Activated CD4-positive, alpha-beta T cell treated with anti-CD3 and anti-CD28 coated beads, Interleukin-2, amount 50 U/mL, for 16 hours (primary cell): Measurements from ENCODE around the gene RAD51B.

Source experiments
- DNase-seq: peaks from one replicate; pipeline ENCODE4 v3.0.0-alpha.2; 2020

Gene RAD51B

DNA sequence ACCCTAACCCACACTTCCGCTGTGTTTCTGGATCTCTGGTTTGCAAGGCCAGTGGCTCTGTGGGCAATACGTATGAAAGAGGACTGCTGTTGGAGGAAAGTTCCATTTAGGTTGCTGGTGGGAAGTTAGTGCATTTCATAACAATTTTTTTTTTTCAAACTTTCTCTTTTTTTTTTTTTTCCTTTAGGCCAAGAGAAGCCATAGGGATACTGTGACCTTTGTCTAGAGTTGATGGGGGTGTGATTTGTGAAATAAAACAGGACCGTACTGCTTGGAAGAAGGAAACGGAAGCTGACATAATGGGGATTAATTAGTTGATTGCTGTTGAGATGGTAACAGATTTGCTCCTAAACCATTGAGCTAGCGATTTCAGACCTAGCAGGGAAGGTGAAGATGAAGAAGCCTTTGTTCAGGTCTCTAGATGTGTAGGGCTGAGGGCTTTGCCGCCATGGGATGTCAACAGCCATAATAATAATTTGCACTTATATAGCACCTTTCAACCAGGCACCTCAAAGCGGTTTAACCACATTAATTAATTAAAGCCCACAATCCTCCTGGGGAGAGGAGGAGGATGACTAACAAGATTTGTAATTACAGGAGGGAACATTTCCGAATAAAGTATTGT, 658.0 kb downstream of the RAD51B start:
- DNase-seq: no peak

DNA sequence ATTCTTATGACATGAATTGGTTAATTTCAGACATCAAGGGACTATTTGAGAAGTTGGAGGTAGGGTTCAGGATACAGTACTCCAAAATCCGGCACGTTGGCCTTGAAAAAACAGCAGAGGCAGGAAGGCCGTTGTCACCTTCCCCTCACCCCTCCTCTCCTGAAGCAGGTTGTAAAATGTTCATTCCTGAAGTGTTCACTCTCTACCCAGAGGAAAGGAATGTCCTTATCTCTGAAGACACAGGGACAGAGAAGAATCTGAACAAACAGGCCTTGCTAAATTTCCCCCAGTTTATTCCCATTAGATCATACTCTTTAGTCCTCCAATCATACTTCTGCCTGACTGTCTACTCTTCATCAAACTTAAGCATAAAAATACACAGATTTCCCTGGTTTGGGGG, 659.7 kb downstream of the RAD51B start:
- no peak for DNase-seq

DNA sequence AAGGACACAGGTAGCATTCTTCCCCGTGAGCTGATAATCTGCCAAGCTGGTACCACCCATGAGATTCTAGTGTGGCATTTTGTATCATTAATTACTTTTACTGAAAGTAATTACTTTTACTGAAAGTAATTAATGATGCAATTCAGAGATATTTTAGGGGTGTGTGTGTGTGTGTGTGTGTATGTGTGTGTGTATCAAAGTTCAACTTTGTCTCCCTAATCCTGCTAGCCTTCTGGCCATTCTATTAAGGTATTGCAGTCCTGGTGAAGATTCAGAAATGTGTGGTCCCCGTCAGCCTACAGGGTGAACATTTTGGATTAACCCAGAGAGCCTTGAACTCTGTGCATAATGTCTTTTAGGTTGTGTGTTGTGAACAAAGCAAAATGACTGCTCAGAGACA, 662.4 kb downstream of the RAD51B start:
- no peak for DNase-seq

DNA sequence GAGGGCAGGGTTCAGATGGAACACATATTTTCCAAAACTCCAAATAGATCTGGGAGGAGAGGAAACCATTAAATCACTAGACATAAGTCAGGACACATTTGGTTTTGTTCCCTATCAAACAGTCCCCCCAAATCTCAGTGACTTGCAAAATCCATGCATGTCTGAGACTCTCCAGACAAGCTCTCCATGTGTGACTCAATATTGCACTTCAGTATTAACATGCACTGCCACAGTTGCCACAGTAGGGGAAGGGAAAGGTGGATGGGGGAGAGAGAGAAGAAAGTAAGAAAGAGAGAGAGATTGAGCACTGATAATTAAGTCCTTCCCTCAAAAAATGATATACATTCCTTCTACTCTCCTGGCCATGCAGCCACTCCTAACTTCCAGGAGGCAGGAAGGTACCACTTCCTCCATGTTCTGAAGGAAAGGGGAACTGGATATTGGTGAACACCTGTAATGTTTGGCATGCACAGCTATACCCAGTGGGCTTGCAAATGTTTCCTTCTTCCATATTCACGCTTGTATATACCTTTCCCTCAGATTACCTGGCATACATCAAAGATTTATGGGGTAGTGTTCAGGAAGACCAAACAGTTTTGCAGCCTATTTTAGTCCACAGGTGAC, 663.3 kb downstream of the RAD51B start:
- DNase-seq: no peak

DNA sequence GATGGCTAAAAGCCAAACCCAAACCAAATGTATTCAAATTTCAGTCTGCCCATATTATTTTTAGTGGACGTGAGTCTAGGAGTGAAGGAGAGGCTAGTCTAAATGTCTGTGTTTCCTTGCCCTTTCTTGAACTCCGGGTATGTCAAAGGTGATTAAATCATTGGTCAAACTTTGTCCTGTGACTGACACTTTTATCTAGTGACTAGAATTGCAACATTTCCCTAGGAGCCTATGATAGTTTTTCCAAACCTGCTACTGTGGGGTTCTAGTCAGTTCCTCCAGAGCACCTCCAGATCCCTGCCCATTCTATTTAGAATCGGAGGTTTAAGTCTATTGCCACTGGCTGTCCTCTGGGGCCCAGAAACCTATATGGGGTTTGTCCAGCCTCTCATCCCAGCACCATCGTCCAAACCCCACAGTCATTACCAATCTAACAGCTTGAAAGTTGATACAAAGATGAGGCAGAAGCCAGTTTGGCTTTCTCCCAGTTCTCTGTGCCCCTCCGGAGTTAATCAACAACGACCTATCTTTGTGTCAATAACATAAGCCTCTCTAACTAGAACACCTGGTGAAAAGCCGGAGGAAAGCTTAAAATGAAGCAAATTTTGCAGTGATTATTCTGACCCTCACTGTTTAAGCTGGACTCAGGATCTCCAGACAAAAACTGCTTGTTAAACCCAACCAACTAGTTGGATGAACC, 666.6 kb downstream of the RAD51B start:
- DNase-seq: no peak

DNA sequence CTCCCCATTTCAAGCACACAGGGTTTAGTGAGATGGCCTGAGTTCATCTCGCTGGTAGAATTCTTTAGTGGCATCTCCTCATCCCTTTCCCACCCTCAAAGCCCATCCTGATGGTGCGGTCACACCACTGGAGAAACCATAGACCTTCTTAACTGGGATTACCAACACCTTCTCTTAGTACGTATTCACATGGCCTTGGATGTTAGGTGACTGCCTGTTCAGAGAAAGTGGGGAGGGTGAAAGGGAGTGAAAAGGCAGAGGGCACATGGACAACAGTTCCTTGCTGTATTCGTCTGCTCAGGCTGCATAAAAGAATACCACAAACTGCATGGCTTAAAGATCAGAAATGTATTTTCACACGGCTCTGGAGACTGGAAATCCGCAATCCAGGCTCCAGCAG, 667.2 kb downstream of the RAD51B start:
- DNase-seq: no peak

DNA sequence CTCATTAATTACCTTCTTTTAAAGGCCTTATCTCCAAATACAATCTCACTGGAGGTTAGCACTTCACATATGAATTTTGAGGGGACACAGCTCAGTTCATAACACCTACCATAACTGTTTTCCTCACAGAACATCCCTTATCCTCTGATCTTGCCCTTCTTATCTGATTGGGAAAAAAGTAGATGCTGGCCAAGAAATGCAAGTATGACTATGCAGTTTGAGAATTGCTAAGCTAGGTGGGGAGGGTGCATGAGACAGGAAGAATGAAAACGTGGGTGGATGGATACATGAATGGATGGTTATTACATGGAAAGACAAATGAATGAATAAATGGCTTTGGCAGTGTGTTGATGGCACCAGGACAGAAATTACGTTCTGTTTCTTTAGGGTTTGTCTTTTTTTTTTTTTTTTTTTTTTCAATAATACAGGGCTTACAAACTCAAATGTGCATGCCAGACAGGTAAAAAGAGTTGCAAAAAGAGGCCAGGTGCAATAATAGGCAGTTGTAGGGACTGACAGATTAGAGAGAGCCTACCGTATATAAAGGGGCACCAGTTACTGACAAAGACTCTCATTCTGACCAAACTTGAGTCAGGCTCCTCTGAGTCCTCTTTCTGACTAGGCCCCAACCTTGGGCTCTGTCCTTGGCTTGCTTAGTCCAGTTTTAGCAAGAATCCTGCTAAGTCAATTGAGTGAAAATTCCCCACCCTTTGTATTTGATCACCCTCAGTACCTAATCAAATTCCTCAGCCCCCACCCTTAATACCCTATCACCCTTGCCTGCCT, 668.4 kb downstream of the RAD51B start:
- peak; percentile 24 for DNase-seq

DNA sequence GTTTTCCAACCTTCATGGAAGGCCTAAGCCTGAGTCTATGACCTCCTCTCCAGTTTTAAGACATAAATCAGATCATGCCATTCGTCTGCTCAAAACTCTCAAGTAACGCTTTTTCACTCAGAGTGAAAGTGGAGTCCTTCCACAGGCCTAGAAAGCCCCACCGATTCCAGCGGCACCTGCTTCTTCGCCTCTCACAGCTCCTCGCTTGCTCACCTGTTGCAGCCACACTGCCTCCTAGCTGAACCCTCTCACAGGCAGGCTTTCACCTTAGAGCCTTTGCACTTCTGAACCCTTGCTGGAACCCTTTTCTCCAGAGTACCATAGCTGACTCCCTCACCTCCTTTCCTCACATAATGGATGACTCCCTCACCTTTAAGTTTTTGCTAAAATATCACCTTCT, 672.2 kb downstream of the RAD51B start:
- no peak for DNase-seq

DNA sequence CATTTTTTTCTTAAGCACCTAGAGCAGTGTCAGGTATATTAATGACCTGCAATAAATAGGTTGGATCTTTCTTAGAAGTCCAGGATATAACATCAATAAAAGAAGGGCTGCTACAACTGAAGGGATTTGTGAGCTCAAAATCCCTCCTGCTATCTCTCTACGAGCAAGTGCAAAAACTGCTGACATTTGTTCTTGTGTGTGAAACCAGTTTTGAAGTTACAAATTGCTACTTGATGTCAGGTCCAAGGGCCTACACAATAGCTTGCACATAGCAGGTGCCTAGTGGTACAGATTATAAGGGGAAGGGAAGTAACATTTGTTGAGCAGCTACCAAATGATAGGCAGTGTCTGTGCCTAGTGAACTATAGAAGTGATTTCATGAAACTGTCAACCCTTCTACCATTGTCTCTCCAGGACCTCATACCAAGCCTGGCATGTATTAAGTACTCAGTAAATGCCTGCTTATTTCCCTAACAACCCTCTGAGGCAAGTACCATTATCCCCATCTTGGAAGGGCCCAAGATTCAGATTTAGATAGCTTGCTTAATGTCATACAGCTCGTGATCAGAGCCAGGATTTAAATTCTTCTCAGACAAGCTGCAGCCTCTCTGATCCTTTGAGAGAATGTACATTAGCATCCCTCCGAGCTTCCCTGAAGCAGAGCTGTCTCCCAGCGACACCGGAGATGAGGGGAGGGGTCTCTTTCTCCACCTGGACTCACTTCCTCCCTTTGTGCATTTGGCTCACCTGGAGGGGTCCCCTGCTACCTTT, 673.0 kb downstream of the RAD51B start:
- no peak for DNase-seq

DNA sequence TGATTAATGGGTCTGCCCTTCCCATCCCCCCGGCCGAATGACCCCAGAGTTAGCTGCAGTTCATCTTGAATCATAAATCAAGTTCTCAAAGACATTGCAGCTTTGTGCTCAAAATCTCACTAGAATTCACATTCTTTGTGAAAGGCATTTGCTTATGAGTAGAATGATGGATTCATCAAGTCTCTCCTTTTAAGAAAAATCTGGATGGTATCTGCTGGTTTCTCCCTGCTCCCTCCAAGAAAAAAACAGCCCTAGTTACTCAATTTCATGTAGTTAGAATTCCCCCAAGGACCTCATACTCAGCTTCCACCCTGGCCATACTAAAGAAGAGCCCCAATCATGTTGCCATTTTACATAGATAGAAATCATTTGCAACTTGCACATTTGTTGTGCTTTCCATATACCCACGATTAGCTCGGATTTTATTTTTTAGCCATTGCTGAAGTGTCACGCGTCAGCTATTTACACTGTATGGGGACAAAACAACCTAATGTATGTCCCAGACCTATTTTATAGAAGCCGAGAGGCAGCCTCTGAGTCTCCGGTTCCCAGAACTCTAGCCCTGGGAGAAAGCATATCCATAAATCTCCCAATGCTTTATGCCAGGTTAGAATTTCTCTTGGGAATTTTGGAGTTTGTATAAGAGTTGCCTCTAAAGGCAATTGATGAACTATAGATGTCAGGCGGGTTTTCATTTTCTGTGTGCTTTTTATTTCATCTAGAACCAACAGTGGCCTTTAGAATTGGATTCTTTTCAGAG, 673.8 kb downstream of the RAD51B start:
- no peak for DNase-seq

DNA sequence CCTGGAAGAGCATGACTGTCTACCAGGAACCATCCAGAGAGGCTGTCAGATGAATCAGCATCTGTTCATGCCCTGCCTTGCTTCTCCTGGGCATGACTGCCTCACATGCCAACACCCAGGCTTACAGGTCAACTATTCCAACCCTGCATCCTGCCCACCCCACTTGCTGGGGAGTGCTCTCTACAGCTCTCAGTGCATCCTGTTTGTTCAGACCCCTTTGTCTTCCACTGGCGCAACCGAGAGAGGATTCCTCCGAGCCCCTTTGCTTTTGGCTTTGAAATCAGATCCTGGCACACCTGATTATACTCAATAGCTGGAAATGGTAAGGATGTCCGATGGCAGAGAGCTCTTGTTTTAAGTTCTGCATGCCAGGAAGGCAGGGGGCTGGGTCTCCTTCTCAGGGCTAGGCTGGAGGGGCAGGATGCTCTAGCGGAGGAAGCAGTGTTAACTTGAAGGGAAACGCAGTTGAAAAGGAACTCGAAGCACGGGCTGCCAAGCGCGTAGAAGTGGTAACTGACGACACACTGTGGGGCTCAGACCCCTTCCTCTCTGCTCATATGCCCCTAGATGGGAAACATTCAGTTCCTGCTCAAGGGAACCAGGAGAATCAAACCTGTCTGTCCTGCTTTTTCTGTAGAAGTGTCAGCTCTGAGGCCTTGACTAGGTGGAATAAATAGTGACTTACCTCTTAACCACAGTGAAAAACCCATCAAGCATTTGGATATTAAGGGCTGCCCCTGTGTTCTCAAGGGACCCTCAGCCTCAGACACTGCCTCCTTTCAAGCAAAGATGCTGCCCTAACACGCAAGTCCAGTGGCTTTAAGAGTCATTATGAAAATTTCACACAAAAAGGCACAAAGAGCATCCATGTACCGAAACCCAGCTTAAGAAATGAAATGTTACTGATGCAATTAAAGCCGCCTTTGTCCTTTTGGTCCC, 675.8 kb downstream of the RAD51B start:
- no peak for DNase-seq

DNA sequence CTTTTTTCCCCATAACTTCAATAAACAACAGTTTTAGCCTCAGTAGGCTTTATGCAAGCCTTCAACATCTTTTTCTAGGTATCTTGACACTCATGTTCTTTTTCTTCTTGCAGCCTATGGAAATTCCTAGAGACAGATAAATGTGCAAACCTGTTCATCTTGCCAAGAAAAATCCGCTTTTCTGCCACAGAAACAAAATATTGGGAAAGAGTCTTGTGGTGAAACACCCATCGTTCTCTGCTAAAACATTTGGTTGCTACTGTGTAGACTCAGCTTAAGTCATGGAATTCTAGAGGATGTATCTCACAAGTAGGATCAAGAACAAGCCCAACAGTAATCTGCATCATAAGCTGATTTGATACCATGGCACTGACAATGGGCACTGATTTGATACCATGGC, 677.4 kb downstream of the RAD51B start:
- DNase-seq: no peak

DNA sequence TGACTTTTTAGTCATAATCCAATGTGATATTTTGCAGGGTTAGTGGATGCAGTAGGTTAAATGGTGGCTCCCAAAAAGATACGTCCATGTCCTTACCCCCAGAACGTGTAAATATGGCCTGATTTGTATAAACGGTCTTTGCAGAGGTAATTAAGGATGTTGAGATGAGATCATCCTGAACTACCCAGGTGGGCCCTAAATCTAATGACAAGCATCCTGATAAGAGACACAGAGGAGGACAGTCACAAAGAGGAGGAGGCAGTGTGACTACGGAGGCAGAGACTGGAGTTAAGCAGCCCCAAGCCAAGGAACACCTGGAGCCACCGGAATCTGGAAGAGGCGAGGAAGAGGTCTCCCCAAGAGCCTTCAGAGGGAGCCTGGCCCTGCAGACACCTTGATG, 679.9 kb downstream of the RAD51B start:
- no peak for DNase-seq

DNA sequence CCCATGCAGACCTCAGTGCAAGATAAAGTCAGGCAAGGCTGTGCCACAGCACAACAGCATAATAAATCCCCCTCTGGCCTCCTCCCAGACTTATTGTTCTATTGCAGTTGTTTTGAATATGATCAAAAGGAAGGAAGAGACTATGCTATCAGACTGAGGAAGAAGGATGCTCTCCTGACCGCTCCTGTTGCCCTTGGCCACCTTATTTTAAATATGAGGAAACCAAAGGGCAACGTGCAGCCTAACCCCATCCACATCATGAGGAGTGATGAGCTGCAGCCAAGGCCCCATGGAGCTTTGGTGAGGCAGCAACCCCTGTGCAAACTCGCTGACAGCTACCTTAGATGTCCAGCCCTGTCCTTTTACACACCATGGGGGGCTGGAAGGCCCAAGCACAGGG, 681.6 kb downstream of the RAD51B start:
- no peak for DNase-seq

DNA sequence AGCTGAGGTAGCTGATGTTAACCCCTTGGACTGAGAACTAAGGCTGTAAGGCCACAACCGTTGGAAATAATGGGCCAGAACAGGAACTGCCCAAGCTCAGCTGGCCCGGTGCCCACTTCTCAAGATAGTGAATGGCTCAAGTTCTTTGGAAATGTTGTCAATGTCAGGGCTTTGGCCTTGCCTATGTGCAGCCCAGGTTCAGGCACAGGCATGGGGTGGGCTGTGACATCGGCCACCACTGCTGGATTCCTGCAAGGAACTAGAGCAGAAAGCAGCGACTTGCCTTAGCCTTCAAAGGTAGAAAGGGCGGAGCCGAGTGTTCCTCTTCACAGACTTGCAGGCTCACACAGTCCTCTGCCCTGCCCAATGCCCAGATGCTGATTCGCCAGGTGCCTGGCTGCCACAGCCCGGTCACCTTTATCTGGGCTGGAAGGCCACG, 682.1 kb downstream of the RAD51B start:
- DNase-seq: no peak

DNA sequence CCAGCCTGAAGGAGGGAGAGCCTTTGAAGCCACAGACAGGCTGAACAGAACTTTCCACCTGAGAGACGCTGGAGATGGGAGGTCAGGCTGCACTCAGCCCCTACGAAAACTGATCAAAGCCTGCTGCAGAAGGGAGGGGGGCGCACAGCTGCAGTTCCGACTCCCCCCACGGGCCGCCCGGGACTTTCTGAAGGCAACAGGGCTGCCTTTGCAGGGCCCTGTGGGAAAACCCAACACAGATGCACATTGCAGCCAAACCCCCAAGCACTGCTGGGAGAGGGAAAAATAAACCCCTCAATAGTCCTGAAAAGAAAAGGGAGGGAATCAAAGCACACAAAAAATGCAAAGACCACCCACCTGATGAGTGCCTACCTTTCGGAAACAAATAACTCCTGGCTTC, 682.7 kb downstream of the RAD51B start:
- DNase-seq: no peak

DNA sequence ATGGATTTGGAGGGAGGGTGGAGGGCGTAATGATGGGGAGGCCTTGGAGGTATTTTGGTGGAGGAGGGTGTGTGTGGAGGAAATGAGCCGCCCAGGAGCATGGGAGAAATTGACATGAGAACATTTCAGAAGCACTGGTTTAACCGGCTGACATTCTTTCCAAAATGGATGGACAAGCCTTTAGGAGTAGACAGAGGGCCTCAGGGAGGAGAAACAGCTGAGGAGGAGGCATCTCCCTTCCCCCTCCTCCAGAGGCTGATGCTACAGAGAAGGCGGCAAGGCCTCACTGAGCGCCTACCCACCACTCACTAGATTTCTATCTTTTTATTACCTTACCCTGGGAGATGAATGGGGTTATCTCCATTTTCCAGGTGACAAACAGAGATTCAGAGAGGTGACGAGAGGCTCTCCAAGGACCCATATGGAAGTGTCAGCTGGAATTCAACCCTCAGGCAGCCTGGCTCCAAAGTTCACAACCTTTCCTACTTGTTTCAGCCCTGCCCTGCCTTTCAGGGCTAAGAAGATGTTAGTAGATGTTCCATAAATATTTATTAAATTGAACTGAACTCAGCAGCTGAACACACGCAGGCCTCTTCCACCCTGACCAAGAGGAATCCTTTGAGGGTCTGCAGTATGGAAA, 683.7 kb downstream of the RAD51B start:
- no peak for DNase-seq

DNA sequence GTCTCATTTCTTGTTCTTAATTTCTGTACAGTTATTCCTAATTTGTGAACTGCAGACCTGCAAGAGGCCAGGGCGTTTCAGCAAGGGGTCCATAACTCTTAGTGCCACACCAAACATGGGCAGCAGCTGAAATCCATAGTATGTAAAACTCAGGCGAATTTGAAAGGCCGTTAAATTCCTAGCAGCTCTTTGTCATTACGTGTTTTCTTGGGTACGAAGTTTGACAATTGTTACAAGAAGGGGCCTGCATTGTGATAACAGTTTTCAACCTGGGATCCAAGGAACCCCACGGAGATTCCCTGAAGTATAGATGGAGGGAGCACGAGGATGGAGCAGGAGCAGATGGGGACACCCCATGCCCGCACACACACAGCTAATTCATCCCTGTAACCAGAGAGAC, 685.3 kb downstream of the RAD51B start:
- DNase-seq: no peak

DNA sequence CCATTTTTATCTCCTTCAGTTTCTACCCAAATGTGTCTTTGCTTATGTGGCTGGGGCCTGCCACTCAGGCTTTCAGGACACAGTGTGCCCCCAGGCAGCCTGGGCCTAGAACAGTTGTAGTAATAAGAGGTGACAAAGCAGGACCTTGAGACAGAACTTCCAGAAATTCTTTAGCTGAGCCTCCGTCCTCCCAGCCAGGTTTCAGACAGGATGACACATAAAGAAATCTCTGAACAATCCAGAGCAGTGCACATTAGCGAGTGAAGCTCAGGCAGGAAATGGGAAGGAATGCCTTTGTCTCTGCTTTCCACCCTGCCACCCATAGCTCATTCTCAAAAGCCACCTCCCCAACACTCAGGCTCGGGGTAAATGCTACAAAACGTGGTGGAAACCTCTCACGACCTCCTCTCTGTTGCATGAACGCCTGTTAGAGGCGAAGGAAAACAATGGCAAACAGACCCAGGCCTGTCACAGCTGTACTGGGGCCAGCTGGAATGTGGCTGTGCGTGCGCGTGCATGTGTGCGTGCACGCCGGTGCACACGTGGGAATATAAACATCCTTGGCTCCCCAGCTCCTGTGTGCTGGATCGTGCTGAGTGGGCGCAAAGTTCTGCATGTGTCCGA, 686.6 kb downstream of the RAD51B start:
- DNase-seq: no peak
